NAMALWA (cell line): ENCODE results near the gene ADAMTS20.
"Not testable (repeated sequence)": the region's sequence is repeated elsewhere in the genome, so short reads cannot be mapped to it uniquely, and the experiment has no call there.

Experiments
- DNase-seq: peaks from one replicate; pipeline ENCODE4 v3.0.0-alpha.2; 2015; ENCODE audit warnings: low spot score

Gene ADAMTS20

DNA sequence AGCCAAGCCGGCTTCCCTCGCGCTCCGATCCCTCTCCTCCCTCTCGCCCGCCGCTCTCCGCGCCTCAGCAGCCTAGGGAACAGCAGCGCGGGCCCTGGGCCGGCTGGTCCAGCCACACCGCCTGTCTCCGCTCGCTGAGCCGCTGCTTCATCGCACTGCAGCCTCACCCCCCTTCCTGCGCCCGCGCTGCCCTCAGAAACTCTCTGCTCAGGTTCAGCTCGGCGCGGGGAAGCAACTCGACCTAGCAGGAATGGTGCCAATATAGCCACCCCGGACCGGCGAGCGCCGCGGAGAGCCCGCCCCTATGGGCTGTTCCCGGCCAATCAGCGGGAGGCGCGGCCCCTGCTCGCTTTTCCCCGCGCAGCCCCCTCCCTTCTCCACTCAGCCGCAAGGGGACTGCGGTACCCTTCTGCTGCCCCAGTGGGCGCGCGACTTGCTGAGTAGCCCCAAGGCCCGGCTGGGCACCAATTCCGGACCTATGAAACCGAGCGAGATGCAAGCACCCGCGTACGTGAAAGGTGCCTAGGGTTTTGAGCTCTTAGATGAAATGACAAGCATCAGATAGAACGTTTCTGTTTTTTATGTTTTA lies at the start of gene ADAMTS20:
Gene ADAMTS20, minus strand, starts transcription at position 233 of the 589 bp plus-strand sequence. CDS start 282 bp downstream, outside the sequence.
- no peak for DNase-seq

GRCh38 chr12:43599708-43600107 lies 47.7 kb upstream of the ADAMTS20 start:
- DNase-seq: no peak

- no peak for DNase-seq
These were observed 47.1 kb upstream of the ADAMTS20 start for GRCh38 chr12:43599066-43599465.

GRCh38 chr12:43590307-43590706 lies 38.3 kb upstream of the ADAMTS20 start:
- DNase-seq: no peak

- no peak for DNase-seq
These were observed 34.7 kb upstream of the ADAMTS20 start for GRCh38 chr12:43586646-43587245.

- no peak for DNase-seq
These were observed 33.7 kb upstream of the ADAMTS20 start for GRCh38 chr12:43585676-43586075.

- DNase-seq: no peak
These were observed 28.6 kb upstream of the ADAMTS20 start for GRCh38 chr12:43580601-43581000.

GRCh38 chr12:43579206-43579605 lies 27.2 kb upstream of the ADAMTS20 start:
- no peak for DNase-seq

GRCh38 chr12:43578782-43579181 lies 26.8 kb upstream of the ADAMTS20 start:
- no peak for DNase-seq

DNA sequence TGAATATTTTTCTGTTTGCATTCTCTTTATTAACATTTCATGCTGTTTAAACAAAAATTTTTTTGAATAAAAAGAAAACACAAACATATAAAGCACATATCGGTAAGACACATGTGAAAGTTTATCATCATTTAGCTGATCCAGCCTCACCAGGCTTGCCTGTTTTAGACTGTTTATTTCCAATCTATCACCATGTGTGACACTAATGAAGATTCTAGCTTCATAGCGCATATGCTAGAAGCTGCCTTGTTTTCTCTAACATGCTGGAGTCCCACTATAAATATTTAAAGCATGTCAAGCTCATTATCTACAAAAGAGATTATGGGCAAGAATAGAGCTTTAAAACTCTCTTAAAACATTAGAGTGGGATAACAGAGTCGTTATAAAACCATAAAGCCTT lies 25.4 kb upstream of the ADAMTS20 start:
- DNase-seq: no peak

GRCh38 chr12:43576162-43576561 lies 24.2 kb upstream of the ADAMTS20 start:
- no peak for DNase-seq

DNA sequence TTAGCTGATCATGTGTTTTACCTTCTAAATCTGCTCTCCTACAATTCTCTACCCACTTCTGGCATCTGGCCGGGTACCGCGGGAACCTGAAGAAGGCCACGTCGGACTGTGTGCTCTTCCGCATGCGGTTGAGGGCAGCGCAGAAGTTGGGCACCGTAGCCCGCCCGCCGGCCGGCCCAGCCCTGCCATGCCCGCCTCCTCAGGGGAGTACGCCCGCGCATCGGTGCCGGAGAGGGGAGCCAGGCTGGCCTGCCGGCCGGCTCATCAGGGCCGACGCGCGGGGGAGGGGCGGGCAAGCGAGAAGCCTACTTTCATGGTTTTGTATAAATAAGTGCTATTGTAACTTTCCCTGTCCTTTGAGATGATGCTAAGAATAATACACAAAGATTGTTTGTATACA lies 19.9 kb upstream of the ADAMTS20 start:
- DNase-seq: no peak

GRCh38 chr12:43556057-43556456 lies 4.1 kb upstream of the ADAMTS20 start:
- DNase-seq: no peak

DNA sequence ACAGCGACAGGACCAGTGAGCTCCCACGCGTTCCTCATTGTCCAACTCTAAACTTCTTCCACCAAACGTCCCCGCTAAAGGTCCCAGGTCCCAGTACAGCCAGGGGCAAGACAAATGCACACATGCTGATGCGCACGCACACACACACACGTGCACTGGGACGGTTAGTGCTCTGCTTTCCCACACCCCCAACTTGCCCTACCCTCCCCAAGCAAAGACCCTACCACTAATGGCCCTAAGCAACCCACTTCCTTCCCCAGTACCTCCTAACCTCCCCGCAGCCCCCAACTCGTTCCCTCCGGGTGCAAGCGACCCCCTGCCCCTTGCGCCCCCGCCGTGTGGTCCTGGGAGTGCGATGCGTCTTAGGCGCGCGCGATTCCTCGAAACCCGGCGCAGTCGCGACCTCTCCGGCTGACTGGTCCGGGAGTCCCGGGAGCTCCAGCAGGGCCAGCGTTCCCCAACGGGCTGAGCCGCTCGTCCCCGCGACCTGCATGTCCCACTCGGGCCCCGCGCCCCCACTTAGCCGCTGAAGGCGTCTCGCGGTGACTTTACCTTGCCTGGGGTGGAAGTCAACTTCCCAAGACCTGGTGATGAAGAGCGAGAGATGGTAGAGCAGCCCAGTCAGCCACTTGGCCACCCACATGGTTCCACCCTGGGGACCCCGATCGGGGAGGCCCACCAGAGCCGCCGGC lies 578 bp downstream of the ADAMTS20 start:
- no peak for DNase-seq

DNA sequence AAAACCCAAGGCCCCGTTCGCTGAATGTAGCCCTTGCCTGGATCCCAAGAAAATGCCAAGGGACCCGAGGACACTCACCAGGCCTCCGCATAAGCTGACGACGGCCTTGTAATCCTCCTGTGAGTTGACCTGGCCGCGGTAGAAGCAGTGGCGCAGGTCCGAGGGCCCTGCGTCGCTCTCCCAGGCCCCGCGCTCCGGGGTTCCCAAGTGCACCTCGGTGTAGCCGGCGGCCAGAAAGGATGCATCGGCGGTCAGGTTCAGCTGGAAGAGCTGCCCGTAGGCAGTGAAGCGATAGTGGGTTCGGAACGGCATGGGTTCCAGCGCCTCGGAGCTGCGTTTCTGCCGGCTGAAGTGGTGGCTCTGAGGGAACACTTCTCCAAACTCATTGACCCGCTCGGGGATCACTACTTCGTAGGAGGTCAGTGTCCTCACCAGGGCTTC lies 1.2 kb downstream of the ADAMTS20 start:
- DNase-seq: no peak

GRCh38 chr12:43544703-43545102 lies 7.3 kb downstream of the ADAMTS20 start:
- DNase-seq: no peak

GRCh38 chr12:43540470-43540869 lies 11.5 kb downstream of the ADAMTS20 start:
- DNase-seq: no peak

- DNase-seq: not testable (repeated sequence)
These were observed 14.3 kb downstream of the ADAMTS20 start for GRCh38 chr12:43537675-43538074.

- no peak for DNase-seq
These were observed 36.0 kb downstream of the ADAMTS20 start for GRCh38 chr12:43516045-43516444.

DNA sequence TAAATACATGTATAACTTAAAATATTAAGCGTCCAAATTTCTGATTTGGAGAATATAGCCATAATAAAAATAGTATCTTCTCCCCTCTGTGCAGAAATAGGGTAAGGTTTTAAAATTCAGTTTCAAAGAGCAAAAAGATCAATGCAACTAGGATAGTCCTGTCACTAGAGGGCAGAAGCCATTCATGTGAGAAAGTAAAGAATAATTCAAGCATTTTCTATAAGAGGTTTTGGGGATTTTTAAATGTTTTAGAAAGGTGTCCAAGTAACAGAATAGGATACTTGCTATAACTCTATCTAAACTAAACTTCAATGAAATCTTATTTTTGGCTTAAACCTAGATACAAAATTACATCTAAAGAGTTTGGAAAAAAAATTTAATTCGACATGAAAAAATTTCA lies 50.3 kb downstream of the ADAMTS20 start:
- DNase-seq: peak; percentile 45

GRCh38 chr12:43493261-43493797 lies 58.7 kb downstream of the ADAMTS20 start:
- no peak for DNase-seq

GRCh38 chr12:43482311-43483085 lies 69.5 kb downstream of the ADAMTS20 start:
- DNase-seq: no peak
